AG10803 (cell line): ENCODE results near the gene ALX4.

Source experiments
- DNase-seq: peaks from one replicate; pipeline ENCODE4 v3.0.0; 2010; ENCODE audit warnings: low read depth
- H3K4me3 ChIP-seq: 2 replicates; pipeline ENCODE4 v1.5.1; 2011; ENCODE audit warnings: mild to moderate bottlenecking, low read length, control low read depth
- CTCF ChIP-seq: conservative IDR thresholded peaks from 2 replicates; pipeline ENCODE4 v1.5.1; 2011; ENCODE audit warnings: mild to moderate bottlenecking, low read length, control low read depth, inconsistent platforms

Gene ALX4

DNA sequence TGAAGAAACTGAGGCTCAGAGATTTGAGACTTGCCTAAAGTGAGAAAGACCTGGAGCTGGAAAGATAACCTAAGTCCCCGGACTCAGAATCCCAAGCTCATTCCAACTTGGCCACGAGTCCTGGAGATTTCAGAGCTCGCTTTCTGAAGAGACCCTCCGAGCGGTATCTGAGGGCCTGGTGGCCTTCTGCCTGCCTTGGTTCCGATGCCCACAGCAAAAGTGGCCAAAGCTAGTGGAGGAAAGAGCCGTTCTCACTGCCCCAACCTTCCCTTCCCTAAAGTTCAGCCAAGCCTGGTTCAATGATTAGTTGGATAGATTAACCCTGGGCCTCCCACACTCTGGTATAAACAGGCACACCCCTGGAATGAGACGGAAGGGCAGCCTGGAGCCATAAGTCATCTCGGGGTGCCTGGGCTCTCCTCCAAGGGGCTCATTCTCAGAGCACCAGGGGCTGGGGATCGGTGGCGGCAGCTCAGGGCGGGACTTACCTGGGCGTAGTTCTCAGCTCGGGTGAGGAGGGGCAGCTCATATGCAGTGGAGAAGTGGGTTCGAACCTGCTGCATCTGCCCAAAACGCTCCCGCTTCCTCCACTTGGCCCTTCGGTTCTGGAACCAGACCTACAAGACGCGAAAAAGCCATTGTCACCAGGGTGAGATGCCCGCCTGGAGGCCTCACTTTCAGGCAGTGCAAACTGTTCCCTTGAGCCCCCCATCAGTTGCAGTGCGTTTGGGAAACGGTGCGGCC, 42.8 kb downstream of the ALX4 start:
- TF ChIP-seq CTCF, result no peak
- DNase-seq, result no peak
- H3K4me3 ChIP-seq, result no peak overlapping the region

- no peak overlapping the region for H3K4me3 ChIP-seq
- no peak for TF ChIP-seq CTCF
- DNase-seq, result no peak
Observed at GRCh38 chr11:44266056-44266780, 43.7 kb downstream of the ALX4 start.

- no peak overlapping the region for H3K4me3 ChIP-seq
- DNase-seq, result no peak
- TF ChIP-seq CTCF, result no peak
Observed at GRCh38 chr11:44264761-44265160, 45.2 kb downstream of the ALX4 start.

DNA sequence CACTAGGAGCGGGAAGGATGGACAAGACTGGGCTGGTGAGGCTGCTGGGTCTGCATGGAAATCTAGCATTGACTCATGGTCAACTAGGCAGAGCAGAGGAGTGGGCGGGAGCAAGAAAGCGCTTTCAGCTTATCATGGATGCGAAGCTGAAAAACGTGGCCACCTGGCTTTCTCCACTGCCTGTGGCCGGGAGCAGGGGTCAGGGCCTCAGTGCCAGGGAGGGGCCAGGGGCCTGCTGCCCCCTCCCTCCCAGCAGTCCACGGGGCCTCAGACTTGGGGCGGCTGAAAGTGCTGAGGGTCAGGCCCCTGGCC, 45.5 kb downstream of the ALX4 start:
- TF ChIP-seq CTCF, result no peak
- no peak overlapping the region for H3K4me3 ChIP-seq

DNA sequence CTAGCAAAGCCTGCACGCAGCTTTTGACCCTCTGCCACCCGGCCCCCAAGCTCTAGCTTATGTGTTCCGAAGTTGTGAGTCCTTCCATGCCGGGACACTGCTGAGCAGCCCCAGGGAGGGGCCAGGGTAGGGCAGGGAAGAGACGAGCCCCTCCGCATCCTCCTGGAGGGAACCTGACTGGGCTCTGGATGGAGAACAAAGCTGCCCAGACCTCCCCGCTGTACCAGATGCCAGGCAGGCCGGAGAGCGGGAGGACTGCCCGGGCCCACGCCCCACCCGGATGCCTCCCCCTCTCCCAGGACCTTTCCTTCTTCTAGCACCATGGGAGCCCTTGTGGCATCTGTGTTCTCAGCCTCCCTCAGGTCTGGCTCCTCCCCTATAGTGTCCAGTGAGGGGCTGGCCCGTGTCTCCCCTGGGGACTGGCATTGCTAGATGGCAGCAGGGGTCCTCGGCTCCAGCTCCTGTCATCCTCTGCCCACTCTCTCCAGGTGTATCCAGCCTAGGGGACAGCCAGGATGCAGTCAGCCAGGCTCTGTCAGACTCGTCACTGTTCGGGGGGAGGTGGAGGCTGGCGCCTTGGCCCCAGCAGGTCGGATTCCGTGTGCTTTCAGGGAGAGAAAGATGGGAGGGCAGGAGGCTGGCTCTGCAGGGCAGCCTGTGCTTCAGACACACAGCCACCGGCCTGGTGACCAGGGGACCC, 46.1 kb downstream of the ALX4 start:
- no peak for DNase-seq
- no peak for TF ChIP-seq CTCF

More for the DNA sequence above, 45.5 kb downstream of the ALX4 start:
- no peak for DNase-seq

GRCh38 chr11:44261800-44262591, 47.9 kb downstream of the ALX4 start:
- no peak for DNase-seq
- no peak for TF ChIP-seq CTCF
- no peak overlapping the region for H3K4me3 ChIP-seq

More for the DNA sequence above, 46.1 kb downstream of the ALX4 start:
- no peak overlapping the region for H3K4me3 ChIP-seq
